GM21576 (cell line): ENCODE results near the gene C1QTNF8.

ENCODE experiments used
- ATAC-seq: cut with Tn5 transposase; IDR thresholded peaks from one replicate; pipeline ENCODE4 v1.9.1; 2021; ENCODE audit warnings: mild to moderate bottlenecking, moderate library complexity; ENCODE audit not compliant: unreplicated experiment

Gene C1QTNF8, protein sequence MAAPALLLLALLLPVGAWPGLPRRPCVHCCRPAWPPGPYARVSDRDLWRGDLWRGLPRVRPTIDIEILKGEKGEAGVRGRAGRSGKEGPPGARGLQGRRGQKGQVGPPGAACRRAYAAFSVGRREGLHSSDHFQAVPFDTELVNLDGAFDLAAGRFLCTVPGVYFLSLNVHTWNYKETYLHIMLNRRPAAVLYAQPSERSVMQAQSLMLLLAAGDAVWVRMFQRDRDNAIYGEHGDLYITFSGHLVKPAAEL

DNA sequence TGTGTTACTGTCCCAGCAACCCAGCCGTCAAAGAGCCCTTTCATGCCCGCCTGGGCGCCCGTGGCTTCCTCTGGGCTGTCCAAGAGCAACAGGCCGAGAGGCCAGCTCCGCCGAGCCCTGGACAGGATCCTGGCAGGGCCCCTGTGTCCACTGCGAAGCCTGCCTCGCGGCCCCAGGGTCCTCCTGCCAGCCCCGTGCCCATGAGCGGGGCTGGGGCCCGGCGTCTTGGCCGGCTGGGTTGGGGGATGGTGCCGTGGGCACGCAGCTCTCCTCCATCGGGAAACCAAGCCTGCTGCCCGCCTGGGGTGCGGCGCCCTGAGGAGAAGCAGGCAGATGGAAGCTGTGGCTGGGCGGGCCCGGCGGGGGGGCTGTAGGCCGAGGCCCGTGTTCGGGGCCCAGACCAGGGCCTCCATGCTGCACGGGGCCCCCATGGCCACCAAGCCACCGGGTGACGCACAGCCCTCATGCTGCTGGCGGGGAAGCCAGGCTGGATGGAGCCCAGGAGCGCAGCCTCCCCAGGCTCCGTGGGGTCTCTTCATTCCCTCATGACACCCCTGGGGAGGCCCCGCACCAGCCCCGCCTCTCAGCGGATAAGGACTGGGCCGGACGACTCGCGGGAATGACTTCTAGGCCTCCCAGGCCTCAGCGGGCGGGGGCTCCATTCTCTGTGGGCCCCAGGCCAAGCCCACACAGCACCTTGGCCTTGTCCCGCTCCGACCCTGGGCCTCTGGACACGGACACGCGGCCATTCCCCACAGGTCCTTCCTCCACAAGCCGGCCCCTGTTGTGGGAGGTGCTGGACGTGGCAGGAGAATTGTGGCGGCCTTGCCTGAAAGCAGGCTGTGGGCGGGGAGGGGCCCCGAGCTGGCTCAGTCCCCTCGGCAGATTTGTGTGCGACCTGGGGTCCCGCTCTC, at the start of gene C1QTNF8:
Gene C1QTNF8 (minus strand): TSS at position 76 of the 914 bp plus-strand sequence. CDS start 1,322 bp downstream, outside the sequence.
- ATAC-seq = no peak

DNA sequence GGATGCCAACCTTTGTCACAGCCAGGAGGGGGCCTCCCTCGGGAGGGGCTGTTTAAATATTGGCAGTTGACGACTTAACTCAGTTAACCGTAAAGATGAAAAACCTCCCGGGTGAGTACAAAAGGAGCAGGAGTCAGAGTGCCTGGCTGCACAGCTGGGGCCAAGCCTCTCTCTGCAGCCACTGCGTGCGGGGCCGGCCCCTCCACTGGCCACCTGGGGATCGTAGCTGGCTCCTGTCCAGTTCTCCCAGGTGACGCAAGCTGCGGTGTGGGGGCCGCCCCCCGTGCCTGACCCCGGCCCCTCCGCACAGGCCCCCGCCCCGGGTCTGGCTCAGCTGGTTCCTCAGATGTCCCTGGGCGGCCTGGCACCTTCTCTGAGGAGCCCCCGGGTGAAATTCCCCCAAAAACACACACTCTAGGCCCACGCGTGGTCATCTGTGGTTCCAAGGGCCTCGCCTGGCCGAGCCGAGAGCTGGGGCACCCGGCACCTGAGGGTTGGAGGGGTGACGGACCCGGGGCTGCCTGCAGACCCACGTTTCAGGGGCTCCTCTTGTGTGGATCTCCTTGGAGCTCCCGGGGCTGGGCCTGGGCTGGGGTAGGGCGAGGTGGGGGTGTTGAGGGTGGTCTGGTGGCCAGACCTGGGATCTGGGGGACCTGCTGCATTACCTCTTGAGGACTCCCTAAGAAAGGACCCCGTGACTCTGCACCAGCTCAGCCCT, 49.5 kb upstream of the C1QTNF8 start:
- ATAC-seq = no peak

DNA sequence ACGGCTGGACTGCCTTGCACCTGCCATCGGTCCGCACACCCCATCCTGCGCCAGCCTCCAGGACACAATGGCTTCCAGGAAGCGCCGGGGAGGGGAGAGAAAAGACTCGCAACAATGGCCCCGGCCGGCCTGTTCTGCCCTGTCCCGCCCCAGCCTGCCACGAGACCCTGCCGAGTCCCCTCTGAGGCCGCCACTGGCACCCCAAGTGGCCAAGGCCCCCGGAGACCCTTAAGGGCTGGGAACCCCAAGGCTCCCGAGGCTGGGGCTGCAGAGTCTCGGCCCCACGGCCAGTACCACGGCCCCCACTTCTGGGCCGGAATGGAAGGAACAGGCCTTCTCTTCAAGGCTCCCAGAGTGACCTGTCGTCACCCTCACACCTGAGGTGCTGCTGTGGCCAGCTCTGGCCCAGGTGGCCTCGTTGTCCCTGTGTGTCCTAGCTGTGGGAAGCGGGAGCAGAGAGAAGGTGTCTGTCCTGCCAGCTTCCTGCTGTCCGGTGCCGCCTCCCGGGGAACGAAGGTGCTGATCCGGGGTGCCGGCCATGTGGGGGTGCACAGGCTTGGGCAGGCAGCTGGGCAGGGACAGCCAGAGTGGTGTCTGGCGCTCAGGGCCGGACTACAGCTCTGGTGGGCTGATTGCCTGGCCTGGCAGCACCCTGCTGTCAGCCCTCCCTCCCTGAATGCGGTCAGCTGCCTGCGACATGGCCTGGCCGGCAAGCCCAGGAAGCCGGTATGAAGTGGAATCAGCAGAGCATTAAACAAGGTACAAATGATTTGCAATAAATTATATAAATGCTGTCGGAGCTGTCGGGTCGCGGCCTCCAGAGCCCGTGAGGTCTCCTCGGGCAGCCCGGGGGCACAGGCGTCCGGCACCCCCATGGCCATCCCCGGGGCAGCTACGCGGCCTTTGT, 48.7 kb upstream of the C1QTNF8 start:
- ATAC-seq = no peak

DNA sequence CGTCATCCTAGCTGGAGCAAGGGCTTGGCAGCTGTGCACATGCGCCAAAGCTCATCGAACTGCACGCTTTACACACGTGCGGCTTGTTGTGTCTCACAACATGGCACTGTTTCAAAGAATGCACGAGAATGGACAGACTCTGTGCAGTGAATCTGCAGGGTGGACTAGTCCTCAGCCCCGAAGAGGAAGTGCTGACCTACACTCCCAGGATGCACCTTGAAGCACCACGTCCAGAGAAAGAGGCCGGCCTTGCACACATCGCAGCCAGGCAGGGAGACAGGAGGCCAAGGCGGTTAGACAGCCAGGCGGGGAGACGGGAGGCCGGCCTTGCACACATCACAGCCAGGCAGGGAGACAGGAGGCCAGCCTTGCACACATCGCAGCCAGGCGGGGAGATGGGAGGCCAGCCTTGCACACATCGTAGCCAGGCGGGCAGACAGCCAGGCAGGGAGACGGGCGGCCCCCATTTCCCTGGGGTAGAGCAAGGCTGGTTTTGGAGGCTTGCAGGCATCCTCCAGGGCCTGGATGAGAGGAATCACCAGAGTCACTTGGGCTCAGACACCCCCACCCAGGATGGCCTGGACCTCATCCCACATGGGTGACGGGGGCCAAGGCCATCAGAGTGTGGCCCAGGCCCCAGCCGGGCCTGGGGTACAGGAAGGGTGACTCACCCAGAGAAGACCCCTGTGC, 47.9 kb upstream of the C1QTNF8 start:
- no peak for ATAC-seq

DNA sequence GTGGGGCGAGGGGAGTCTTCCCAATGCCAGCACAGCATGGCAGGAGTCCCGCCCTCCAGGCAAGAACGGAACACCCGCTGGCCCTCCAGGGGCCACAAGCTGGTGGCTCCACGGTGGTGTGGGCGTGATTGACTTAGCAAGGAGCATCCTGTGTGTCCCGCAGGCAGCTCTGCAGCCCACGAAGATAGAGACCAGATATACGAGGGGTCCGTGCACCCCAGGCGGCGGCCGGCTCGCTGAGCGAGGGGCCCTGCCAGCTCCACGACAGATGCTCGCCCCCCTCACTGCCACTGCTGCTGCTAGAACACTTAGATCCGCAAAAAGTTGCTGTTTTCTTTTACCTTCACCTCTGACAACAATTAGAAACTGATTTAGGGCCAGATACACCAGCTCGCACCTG, 46.9 kb upstream of the C1QTNF8 start:
- no peak for ATAC-seq

DNA sequence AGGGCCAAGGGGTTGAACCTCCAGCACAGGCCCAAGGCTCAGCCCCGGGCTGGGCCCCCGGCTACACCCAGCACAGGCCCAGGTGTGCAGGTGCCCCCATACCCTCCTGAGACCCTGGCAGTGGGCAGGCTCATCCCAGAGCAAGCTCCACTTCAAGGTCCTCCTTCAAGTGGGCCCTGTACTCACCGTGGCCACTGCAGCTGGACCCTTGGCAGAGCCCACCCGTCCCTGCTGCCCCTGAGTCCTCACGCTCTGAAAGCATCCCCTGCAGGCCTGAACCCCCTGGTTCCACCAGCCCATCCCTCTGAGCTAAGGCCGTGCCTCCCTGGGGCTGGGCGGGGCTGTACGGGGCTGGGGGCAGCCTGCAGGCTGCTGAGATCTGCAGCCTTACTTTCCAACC, 45.7 kb upstream of the C1QTNF8 start:
- no peak for ATAC-seq

DNA sequence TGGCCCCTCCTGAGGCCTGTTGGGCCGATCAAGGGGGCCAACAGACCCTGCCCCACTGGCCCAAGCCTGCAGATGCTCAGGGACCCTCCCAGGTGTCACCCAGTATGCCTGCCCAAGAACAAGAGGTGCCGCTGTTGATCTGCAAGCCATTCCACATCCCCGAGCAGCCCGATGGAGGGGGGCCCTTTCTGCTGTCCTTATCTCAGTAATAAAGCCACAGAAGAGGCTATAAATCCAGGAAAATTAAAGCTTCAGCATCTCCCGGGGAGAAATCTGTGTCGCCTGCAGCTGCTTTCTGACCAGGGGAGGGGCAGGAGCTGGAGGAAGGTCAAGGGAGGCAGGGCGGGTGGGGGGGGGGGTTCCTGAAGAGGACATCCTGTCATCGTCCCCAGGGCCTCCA, 45.1 kb upstream of the C1QTNF8 start:
- ATAC-seq = no peak

DNA sequence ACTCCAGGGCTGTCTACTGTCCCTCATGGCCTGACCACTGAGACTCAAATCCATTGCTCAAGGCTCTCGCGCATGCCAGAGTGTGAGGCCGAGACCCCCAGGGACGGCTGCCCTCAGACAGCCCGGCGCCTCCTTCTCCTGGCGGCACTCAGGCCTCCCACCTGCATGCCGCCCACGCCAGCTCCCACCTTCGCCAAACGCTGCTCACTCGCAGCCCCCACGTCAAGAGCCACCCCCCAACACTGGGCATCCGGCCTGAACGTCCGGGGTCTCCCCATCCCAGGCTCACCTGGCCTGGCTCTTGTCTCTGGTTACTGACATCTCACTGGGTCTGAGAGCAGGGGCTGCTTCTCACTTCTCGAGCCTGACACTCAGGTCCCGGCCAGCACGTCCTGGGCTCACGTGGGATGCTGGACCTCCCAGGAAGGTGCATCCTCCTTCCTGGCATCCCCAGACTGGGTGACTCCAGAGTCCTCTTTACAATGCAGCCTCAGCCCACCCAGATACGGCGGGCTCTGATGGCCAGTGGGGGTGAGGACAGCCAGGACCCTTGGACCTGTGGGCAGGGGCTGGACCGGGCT, 44.6 kb upstream of the C1QTNF8 start:
- ATAC-seq = no peak

DNA sequence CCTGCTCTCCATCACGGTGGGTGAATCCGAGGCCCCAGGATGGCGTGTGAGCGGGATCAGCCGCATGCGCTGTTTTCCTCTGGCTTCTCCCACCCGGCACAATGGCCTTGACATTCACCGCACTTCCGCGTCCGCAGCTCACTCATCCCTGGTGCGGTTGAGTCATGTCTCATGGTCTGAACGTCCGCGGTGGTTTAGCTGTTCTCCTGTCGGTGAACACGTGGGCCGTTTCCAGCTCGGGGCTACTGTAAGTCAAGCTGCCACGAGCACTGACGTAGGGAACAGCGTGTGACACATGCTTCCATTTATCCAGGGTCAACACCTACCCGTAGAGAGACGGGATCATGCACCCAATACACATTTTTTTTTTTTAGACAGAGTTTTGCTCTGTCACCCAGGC, 41.6 kb upstream of the C1QTNF8 start:
- ATAC-seq = no peak

DNA sequence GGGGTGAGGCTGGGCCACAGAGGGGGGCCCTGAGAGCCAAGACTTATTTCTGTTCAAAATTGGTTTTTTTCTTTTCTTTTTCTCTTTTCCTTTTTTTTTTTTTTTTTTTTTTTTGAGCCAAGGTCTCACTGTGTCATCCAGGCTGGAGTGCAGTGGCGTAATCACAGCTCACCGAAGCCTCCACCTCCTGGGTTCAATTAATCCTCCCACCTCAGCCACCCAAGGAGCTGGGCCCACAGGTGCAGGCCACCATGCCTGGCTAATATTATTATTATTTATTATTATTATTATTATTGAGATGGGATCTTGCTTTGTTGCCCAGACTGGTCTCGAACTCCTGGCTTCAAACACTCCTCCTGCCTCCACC, 39.4 kb upstream of the C1QTNF8 start:
- no peak for ATAC-seq

DNA sequence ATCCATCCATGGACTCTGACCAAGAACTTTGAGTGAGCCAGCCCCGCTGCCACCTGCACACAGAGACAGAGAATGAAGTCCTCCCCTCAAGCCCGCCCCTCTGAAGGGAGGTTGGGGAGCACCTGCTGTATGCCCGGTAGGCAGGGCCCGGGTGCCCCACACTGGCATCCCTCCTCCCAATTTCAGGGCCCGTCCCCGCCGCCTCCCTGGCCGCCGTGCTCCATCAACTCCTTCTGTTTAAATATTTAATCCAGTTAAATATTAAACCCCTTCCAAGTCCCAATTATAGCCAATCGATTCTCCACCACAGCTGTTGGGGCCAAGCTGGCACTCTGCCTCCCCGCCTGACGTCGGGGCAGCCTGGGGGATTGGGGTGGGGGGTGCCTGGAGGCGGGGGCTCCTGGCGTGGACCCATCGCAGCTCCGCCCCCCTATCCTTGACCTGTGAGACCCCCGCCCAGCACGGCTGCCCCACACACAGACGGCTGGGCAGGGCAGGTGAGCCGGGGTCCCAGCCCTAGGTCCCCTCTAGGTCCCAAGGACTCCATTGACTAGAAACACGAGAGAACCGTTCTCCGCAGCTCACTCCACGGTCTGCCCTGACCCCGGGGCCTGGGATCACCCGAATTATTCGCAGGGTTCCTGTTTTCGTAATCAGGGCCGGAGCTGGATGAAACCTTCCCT, 38.9 kb upstream of the C1QTNF8 start:
- no peak for ATAC-seq

DNA sequence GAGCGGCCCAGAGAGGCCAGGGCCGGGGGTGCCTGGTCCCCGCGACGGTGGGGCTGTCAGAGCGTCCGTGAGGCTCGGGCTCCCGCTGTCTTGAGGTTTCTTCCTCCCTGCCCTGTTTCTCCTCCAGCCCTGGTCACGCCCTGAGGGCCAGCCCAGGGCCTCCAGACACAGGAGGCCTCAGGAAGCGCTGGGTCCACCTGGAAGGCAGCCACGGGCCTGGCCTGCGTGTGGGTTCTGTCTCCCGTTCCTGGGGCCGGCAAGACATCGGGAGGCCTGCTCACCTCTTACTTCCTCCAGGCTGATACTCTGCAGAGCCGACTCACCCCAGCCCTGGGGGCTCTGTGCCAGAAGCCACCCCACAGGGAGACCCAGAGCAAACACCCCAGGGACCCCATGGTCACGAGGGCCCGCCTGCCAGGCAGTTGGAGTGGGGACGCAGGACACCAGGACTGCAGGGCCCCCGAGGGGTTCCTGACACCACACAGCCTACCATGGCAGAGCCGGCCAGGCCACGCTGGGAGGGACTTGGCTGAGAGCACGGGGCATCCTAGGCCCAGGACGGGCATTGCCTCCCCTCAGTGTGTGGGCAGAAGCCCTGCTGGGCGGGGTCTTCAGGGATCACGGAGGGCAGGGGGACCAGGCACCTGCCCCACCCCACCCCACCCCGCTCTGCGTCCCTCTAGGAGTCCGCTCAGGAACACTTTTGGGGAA, 37.9 kb upstream of the C1QTNF8 start:
- no peak for ATAC-seq

DNA sequence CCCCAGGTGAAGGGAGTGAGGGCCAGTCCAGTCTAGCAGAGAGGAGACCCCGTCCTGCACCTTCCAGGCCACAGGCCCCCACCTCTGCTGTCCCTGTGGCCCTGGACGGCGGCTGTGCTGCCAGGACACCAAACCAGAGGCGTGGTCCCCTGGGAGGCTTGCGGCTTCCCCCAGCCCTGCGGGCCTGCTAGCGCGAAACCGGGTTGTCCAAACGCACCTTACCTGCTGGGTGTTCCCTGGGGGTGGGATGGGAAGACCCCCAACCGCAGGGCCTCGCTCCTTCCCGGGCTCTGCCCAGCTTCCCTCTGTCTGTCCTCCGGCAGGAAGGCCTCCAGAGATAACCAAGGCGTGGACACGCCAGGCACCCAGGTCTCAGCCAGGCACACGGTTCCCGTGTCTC, 37.2 kb upstream of the C1QTNF8 start:
- no peak for ATAC-seq

DNA sequence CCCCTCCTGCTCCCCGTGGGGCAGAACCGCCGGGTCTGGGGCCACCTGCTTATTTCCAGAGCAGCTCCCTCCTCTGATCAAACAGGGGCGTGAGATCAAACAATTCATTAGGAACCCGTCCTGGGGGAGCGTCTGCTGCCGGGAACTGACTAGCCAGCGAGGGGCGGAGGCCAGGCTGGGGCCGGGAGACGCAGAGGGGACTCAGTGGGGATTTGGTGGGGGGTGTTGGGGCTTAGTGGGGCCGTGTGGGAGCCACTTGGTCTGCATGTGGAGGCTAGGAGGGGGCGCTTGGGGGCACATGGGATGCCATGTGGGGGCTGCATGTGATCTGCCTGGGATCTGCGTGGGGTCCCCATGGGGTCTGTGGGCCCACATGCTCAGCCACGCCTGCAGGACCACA, 36.4 kb upstream of the C1QTNF8 start:
- no peak for ATAC-seq

DNA sequence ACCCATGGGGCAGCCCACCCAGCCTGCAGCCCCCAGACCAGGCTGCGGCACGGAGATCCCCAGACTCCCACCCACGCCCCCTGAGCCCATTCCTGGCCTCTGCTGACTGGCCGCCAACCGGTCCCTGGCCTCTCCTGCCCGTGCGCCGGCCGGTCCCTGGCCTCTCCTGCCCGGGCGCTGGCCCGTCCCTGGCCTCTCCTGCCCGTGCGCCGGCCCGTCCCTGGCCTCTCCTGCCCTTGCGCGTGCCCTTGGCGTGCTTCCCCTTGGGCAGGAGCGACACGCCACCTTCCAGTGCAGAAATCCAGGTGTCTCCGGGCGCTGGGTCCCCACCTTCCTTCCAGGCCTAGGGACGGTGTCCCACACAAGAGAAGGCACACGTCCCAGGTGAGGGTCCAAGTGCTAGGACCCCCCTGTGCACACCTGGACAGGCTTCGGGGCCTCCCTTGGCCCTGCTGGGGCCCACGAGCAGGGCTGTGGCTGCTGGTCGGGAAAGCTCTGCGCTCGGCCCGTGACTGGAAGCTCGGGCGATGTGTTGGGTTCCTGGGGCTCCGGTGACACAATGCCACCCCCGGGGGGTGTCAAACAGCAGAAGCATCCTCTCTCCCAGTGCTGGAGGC, 35.4 kb upstream of the C1QTNF8 start:
- ATAC-seq = no peak

DNA sequence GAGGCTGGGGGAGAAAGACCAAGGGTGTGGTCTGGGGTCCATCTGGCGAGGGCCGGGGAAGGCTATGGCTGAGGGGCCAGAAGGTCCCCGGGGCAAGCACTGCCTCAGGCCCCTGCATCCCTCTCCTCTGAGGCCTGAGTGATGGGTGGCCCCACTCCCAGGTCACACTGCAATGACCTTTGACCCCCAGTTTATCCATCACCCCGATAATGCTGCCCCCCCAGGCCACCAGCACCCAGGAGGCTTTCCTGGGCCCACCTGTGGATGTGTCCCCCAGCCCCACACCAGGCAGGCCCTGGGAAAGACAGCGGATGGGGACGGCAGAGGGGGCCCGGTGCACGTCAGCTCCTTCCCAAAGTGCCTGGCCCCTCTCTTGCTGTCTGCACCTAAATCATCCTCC, 34.3 kb upstream of the C1QTNF8 start:
- ATAC-seq = no peak

DNA sequence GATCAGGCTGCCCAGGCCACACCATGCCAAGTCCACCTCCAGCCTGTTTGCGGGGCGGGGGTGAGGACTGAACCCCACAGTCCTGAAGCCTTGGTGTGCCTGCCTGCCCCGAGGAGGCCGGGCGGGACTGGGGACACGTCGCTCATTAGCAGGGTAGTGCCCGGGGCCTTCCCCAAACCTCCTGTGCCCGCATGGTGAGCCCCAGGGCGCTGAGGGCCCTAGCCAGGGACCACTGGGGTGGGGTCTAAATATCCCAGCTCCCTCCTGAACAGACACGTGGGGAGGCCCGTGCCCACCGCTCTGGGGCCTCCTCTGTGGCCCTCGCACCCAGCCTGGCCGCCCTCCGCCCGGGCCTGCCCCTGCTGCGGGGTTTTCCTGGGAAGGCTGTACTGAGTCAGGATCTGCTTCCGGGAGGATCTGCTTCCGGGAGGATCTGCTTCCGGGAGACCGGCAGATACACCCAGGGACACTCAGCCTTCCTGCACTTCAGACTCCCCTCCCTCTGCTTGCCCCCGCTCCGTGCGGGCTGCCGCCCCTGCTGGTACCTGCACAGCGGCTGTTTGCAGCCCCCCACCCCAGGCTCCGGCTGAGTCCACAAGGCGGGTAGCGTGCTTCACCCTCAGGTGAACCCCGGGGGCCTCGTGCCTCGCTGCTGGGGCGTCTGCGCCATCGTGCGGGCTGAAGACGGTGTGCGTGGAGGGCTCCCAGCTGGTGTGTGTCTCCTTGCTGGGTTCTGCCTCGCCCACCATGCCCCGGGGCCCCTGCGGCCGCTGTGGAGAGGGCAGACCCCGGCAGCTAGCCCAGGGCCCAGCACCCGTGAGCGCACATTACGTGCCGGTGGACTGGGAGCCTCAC, 33.3 kb upstream of the C1QTNF8 start:
- no peak for ATAC-seq
